PC-9 (cell line): Measurements from ENCODE around the gene CPHXL. TPM values are rescaled to one million over a fixed set of nuclear protein-coding genes. Genes with fewer than 3 reads are reported as not detected.

ENCODE experiments used
- BruUV-seq: library from RNA; stranded (reverse); fragments of 400-500 nt; replicated peaks from 2 replicates; lab custom pipeline; 2021; lab: Mats Ljungman, UMichigan
- CTCF ChIA-PET: fragments of 300-600 bp; sonication (Branson Sonifier 250); formaldehyde crosslinking; loops from one replicate; lab custom pipeline; 2022; ENCODE audit warnings: antibody characterized with exemption; lab: Charles Lee
- POLR2A ChIA-PET: fragments of 300-600 bp; sonication (Branson Sonifier 250); formaldehyde crosslinking; loops from one replicate; lab custom pipeline; 2022; ENCODE audit warnings: antibody characterized with exemption; ENCODE audit not compliant: unreplicated experiment; lab: Charles Lee
- DNase-seq, 2 experiments: peaks; one replicate each; pipeline versions ENCODE4 v3.0.0 to v3.0.0-alpha.2; 2015 to 2022; ENCODE audit warnings: mixed read lengths in 1 of 2
- H2AFZ ChIP-seq: fragments of 200-600 bp; sonication (generic); 2 replicates; pipeline ENCODE4 v1.8.1; 2017; ENCODE audit warnings: antibody characterized with exemption
- H3F3A ChIP-seq: fragments of 200-600 bp; sonication (generic); 2 replicates; pipeline ENCODE4 v1.8.1; 2017; ENCODE audit warnings: antibody characterized with exemption, mild to moderate bottlenecking, low read depth; ENCODE audit not compliant: insufficient read depth
- H3K27ac ChIP-seq: fragments of 200-600 bp; sonication (generic); 2 replicates; pipeline ENCODE4 v1.6.1; 2016; ENCODE audit warnings: mixed run types
- H3K27me3 ChIP-seq: fragments of 200-600 bp; sonication (generic); 2 replicates; pipeline ENCODE4 v1.6.1; 2016; ENCODE audit warnings: low read depth, mixed run types; ENCODE audit not compliant: insufficient read depth
- H3K36me3 ChIP-seq: fragments of 200-600 bp; sonication (generic); 2 replicates; pipeline ENCODE4 v1.6.1; 2016; ENCODE audit warnings: low read depth, mixed run types
- H3K4me1 ChIP-seq: fragments of 200-600 bp; sonication (generic); replicated peaks from 2 replicates; pipeline ENCODE4 v1.6.1; 2016; ENCODE audit warnings: mixed run types; ENCODE audit not compliant: insufficient read depth
- H3K4me2 ChIP-seq: fragments of 200-600 bp; sonication (generic); 2 replicates; pipeline ENCODE4 v1.6.1; 2017; ENCODE audit warnings: mixed run types
- H3K4me3 ChIP-seq: fragments of 200-600 bp; sonication (generic); 2 replicates; pipeline ENCODE4 v1.6.1; 2016; ENCODE audit warnings: mixed run types
- H3K79me2 ChIP-seq: fragments of 200-600 bp; sonication (generic); 2 replicates; pipeline ENCODE4 v1.6.1; 2017; ENCODE audit warnings: low read depth, mixed run types
- H3K9me2 ChIP-seq: fragments of 200-600 bp; sonication (generic); 2 replicates; pipeline ENCODE4 v1.8.1; 2017; ENCODE audit warnings: mild to moderate bottlenecking; ENCODE audit not compliant: insufficient read depth
- H3K9me3 ChIP-seq: fragments of 200-600 bp; sonication (generic); 2 replicates; pipeline ENCODE4 v1.8.1; 2016; ENCODE audit warnings: low read depth; ENCODE audit not compliant: insufficient read depth
- H4K20me1 ChIP-seq: fragments of 200-600 bp; sonication (generic); 2 replicates; pipeline ENCODE4 v1.8.1; 2017; ENCODE audit not compliant: insufficient read depth
- EZH2 ChIP-seq: fragments of 200-600 bp; sonication (generic); IDR thresholded peaks from 2 replicates; pipeline ENCODE4 v1.8.0; 2017; ENCODE audit warnings: antibody characterized with exemption, low read depth
- intact Hi-C: fragments of 100-400 bp; cut with micrococcal nuclease; formaldehyde crosslinking; loops from one replicate; pipeline ENCODE4 v1.10.0; 2022; ENCODE audit not compliant: unreplicated experiment
- total RNA-seq: library from RNA; stranded (reverse); gene quantifications from 2 replicates; pipeline ENCODE4 v1.2.3, GENCODE V29; 2021
- TF ChIP-seq, protein P1 (sequence below): fragments of 200-600 bp; sonication (generic); conservative IDR thresholded peaks from 2 replicates; pipeline ENCODE4 v1.6.1; 2017; ENCODE audit warnings: mixed run types, antibody characterized with exemption, mild to moderate bottlenecking, moderate library complexity

Gene CPHXL
- total RNA-seq, 1 experiment from 2014 or later, result not detected

DNA sequence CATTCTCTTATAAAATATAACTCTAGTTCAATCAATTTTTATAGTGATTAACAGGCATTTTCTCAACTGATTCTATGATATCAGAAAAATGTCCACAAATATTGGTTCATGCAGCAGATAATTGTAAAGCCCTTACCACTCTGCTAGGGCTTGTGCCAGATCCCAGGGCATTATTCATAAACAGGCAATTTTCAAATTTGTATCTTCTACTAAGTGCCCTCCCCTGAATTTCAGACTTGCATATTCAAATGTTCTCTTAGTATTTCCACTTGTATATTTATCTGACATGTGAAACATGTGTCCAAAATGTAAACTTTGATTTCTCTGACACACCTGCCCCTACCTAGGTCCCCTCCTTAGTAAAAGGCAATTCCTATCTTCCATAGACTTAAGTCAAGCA lies 58.8 kb downstream of the CPHXL start:
- Histone ChIP-seq H3K9me2 (no peaks in the 10 kb centered on the region), H3K27ac (no peak overlapping the region), H3K36me3 (no peaks in the 10 kb centered on the region), H3K79me2 (no peaks in the 10 kb centered on the region), H3K4me2 (no peak overlapping the region), H3K4me1 (no peaks in the 10 kb centered on the region), H3K9me3 (no peaks in the 10 kb centered on the region), H4K20me1 (no peaks in the 10 kb centered on the region), H3K27me3 (no peaks in the 10 kb centered on the region), H3F3A (no peaks in the 10 kb centered on the region), H2AFZ (no peak overlapping the region), H3K4me3 (no peak overlapping the region)
- DNase-seq, result no peak
- POLR2A ChIA-PET, result no interaction called here
- TF ChIP-seq, protein P1, sequence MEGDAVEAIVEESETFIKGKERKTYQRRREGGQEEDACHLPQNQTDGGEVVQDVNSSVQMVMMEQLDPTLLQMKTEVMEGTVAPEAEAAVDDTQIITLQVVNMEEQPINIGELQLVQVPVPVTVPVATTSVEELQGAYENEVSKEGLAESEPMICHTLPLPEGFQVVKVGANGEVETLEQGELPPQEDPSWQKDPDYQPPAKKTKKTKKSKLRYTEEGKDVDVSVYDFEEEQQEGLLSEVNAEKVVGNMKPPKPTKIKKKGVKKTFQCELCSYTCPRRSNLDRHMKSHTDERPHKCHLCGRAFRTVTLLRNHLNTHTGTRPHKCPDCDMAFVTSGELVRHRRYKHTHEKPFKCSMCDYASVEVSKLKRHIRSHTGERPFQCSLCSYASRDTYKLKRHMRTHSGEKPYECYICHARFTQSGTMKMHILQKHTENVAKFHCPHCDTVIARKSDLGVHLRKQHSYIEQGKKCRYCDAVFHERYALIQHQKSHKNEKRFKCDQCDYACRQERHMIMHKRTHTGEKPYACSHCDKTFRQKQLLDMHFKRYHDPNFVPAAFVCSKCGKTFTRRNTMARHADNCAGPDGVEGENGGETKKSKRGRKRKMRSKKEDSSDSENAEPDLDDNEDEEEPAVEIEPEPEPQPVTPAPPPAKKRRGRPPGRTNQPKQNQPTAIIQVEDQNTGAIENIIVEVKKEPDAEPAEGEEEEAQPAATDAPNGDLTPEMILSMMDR, result no peak
- no peak for TF ChIP-seq EZH2
- intact Hi-C loops, result no loop called here
- BruUV-seq, result no TSS peak
- CTCF ChIA-PET, result no interaction called here

Other genes starting within 250 kb of the CPHXL start
- 4.8 and 6.8 TPM in 2 replicates for gene CHST6, start 231.0 kb downstream of the CPHXL start, total RNA-seq
- gene CHST5, start 190.4 kb downstream of the CPHXL start, total RNA-seq, result 0.25 and 1.3 TPM in 2 replicates
- 17.7 and 18.8 TPM in 2 replicates for gene TMEM231, start 170.2 kb downstream of the CPHXL start, total RNA-seq
- 86.1 and 103 TPM in 2 replicates for gene GABARAPL2, start 160.1 kb downstream of the CPHXL start, total RNA-seq
- gene ADAT1, start 103.2 kb downstream of the CPHXL start, total RNA-seq, result 57.9 and 66.4 TPM in 2 replicates
- gene KARS1, start 78.8 kb downstream of the CPHXL start, total RNA-seq, result 101 and 132 TPM in 2 replicates
- gene TERF2IP, start 78.7 kb downstream of the CPHXL start, total RNA-seq, result 16.9 and 19.3 TPM in 2 replicates
- gene CPHXL2, start 49.5 kb downstream of the CPHXL start, total RNA-seq, result not detected in 2 replicates
- gene DUXB, start 25.0 kb downstream of the CPHXL start, total RNA-seq, result not detected in 2 replicates